HPDE6-E6E7 (cell line): ENCODE results near the gene DHRS2.

Experiments used
- DNase-seq: peaks from one replicate; pipeline ENCODE4 v3.0.0; 2011; ENCODE audit warnings: missing footprints; ENCODE audit errors: extremely low spot score

Gene DHRS2

GRCh38 chr14:23612802-23613201 lies 23.4 kb upstream of the DHRS2 start:
- DNase-seq, result no peak

DNA sequence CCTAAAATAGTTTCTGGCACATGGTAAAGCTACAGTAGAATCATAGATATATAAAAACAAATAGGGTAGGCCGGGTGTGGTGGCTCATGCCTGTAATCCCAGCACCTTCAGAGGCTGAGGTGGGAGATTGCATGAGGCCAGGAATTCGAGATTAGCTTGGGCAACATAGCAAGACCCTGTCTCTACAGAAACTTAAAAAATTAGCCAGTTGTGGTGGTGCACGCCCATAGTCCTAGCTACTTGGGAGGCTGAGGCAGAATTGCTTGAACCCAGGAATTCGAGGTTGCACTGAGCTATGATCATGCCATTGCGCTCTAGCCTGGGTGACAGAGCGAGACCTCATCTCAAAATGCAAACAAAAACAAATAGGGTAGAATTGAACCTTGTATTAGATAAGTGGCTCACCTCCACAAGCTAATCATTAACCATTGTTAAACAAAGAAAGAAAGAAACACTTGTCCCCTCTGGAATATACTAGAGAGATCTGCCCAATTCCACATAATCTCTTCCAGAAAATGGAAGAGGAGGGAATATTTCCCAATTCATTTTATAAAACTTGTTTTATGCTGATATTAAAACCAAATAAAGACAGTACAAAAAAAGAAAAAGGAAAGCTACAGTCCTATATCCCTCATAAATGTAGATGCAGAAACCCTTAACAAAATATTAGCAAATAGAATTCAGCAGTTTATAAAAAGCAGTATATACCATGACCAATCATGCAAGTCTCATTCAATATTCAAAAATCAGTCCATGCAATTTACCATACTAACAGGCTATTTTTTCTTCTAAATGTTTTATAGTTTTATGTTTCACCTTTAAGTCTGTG lies 22.7 kb upstream of the DHRS2 start:
- DNase-seq, result no peak

DNA sequence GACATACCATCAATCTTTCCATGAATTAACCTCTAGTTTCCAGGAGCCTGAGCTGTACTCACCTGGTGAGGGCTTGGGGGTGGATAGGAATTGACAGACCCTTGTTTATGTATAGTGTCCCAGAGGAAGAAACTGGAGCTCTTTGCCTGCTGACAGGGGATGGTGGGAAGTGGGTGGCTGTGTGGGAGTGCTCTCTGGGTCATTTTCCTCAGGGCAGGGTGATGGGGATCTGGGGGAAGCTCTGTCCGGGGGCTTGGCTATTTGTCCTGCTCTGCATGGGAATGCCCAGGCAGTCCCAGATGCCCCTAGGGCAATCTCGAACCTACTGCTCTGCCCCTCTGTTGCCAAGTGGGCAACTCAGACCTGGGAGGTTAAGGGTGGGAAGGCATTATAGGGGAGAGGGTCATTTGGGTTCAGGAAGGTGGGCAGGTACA lies 21.8 kb upstream of the DHRS2 start:
- no peak for DNase-seq

DNA sequence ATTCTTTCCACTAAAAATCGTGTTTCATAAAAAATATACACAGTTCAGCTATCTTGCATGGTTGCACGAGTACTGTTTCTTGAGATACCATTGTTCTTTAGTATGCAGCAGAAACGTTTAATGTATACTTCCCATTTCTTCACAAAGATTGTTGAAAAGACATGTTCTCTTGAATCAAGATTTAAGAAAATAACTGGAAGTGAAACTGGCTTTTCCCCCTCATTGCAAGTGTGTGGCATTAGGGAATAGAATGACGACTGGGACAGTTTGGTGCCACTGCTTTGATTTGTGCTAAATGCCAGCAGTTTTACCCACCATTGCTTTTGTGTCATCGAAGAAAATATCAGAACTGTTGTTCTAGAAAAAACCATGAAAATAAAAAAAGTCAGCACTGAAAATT lies 20.3 kb upstream of the DHRS2 start:
- DNase-seq, result no peak

GRCh38 chr14:23617539-23617938 lies 18.6 kb upstream of the DHRS2 start:
- no peak for DNase-seq

DNA sequence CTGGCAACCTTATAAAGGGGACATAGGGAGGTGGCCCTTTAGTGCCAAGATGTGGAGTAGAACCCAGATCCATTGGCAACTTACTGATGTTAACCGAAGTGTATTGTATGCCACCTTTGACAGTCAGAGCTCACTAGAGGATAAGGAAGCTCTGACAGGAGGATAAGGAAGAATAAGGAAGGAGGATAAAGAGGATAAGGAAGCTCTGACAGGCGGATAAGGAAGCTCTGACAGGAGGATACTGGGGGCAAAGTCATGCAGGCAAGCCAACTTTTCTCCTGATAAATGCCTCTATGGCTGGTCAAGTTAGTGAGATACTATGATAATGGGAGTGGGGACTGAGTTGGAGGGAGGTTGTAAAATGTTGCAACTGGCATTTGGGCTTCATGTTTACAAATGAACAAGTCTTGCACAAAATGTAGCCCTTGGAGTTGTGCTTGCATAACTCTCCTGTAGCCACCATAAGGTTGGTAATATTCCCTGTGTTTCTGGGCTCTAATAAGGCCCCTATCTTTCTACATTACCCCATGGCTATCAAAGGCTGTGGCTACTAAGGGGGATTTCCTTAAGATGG lies 17.7 kb upstream of the DHRS2 start:
- no peak for DNase-seq

DNA sequence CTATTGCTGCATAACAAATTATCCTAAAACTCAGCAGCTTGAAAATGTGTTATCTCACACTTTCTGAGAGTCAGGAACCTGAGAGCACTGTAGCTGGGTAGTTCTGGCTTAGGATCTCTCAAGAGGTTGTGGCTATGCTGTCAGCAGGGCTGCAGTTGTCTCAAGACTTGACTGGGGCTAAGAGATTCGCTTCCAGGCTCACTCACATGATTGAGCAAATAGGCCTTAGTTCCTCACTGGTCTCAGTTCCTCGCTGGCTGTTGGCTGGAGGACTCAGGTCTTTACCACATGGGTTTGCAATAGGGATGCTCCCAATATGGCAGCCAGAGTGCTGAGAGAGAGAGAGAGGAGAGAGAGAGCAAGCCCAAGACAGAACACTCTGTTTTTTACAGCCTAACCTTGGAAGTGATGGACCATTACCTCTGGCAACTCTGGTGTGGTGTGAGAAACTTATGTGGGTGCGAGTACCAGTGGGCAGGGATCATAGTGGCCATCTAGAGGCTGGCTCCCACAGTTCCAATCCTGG lies 15.9 kb upstream of the DHRS2 start:
- no peak for DNase-seq

DNA sequence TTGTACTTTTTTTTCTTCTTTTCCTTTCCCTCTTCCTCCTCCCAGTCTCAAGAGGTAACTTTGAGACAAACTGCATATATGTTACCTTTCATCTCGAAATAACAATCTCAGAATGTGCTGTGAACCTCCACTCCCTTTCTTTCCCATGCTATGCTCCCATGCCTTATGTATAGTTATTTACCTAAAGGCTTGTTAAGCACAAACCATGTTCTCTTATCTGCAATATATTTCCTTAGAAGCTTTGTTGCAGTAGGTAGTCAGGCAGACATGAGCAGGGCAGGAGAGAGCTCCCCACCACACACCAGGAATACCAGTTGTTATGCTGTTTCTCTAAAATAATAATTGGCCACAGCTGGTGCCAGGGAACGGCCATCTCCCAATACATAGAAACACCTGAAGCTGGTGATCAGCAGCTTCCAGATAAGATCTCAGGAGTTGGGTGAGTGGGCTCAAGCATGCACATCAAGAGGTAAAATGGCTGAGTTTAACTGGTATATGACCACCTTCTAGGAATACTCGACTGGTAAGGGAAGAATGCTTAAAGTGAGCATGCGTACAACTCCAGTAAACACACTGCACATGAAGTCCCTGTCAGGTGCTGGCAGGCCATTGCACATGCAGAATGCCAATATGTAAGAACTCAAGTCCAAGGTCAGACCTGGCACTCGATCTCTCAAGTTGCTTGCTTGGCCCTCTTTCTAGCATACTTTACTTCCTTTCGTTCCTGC lies 14.8 kb upstream of the DHRS2 start:
- DNase-seq, result no peak

GRCh38 chr14:23621932-23622730 lies 14.0 kb upstream of the DHRS2 start:
- DNase-seq, result no peak

DNA sequence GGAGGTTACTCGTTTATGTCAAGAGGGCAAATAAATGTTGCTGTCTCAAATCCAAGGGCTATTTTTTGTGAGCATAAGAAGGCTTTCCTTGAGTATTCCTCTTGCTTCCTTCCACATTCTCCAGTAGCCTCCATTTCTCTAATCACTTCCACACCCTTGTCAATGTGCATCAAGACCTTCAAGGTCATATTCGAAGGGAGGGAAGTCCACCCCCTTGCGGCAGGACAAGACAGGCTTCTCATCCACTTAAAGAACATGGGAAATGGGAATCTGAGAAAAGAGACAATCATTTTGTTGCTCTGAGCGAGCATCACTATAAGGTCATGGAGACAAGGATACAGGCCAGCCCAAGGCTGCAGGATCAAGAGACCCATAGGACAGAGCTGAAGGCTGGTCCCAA lies 13.2 kb upstream of the DHRS2 start:
- DNase-seq, result no peak

DNA sequence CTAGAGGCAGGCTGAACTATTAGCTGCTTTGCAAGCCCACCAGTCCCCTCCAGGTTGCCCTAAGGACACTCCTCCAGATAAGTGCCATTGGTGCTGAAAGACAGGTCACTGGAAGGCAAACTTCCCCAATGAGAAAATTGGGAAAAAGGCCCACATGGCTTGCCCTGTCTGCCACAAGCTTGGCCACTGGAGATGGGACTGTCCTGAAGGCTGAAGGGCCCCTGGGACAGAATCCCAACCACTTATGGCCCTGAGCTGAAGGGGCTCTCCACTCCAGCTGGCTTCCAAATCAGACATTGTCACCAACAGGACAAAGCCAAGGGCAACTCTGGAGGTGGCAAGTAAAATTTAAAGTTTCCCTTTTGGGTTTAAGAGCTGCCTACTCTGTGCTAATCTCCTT lies 12.2 kb upstream of the DHRS2 start:
- no peak for DNase-seq

GRCh38 chr14:23624830-23625404 lies 11.2 kb upstream of the DHRS2 start:
- DNase-seq, result no peak

DNA sequence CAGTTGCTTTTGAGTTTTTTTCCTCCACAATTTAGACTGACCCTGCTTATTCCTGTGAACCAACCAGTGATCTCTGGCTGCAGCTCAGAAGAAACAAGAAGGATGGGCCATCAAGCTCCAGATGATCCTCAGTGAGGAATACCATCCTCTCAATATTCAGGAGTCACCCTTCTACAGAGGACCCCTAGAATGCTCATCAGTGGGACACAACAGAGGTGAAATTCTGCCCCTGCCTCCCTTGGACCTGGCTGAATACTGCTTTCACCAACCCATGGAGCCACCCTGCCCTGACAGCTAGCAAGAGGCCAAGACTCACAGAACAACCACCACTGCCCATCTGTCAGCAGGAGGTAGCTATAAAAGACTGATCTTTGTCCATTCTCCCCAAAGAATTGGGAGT lies 9.2 kb upstream of the DHRS2 start:
- no peak for DNase-seq

GRCh38 chr14:23627961-23628360 lies 8.2 kb upstream of the DHRS2 start:
- no peak for DNase-seq

DNA sequence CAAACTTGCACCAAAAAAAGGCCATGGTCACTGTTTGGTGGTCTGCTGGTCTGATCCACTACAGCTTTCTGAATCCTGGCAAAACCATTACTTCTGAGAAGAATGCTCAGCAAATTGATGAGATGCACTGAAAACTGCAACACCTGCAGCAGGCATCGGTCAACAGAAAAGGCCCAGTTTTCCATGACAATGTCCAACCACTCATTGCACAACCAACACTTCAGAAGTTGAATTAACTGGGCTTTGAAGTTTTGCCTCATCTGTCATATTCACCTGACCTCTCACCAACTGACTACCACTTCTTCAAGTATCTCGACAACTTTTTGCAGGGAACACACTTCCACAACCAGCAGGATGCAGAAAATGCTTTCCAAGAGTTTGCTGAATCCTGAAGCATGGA lies 7.0 kb upstream of the DHRS2 start:
- no peak for DNase-seq

DNA sequence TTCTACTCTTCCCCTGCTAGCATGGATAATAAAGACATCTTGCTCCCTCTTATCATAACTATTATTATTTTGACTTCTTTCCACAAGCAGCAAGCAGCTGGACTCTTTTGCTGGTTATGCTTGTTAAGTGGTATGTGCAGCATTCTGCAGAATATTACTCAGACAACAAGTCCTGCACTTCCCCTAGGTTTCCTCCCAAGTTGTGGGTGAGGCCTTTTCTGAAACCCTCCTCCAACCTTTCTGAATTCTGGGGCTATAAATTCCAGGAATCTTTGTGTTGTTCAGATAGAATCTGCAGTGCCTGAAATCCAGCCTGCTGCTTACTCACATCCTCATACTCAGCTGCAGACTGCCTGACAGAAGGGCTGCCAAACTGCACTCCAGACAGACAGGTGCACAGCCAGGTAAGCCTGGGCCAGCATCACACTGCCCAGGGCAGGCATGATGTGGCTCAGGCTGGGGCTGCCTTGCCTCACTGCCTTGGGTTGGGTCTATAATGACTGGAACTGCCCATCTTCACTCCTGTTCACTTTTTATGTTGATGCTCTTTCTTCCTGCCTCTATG lies 6.2 kb upstream of the DHRS2 start:
- no peak for DNase-seq

DNA sequence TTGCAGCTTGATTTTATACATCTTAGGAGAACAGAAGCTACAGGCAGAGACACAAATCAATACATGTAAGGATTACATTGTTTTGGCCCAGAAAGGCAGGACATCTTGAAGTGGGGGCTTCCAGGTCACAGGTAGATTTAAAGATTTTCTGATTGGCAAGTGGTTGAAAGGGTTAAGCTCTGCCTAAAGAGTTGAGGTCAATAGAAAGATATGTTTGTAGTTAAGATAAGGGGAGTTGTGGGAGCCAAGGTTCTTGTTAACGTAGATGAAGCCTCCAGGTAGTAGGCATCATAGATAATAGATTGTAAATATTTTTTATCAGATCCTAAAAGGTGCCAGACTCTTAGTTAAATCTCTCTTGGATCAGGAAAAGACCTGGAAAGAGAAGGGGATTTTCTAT lies 5.5 kb upstream of the DHRS2 start:
- no peak for DNase-seq

DNA sequence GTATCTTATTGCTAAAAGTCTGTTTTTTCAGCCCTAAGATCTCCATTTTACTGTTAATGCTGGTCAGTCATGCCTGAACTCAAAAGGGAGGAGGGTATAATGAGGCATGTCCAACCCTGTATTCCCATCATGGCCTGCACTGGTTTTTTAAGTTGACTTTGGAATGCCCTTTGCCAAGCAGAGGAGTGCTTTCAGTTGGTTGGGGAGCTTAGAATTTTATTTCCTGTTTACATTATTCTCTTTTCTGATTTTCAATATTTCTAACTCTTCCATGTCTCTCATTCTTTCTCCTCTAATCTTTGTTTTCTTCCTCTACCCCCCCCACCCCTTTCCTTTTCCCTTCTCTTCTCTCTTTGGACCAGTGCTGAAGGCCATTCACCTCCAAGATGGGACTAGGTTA lies 4.9 kb upstream of the DHRS2 start:
- DNase-seq, result no peak

DNA sequence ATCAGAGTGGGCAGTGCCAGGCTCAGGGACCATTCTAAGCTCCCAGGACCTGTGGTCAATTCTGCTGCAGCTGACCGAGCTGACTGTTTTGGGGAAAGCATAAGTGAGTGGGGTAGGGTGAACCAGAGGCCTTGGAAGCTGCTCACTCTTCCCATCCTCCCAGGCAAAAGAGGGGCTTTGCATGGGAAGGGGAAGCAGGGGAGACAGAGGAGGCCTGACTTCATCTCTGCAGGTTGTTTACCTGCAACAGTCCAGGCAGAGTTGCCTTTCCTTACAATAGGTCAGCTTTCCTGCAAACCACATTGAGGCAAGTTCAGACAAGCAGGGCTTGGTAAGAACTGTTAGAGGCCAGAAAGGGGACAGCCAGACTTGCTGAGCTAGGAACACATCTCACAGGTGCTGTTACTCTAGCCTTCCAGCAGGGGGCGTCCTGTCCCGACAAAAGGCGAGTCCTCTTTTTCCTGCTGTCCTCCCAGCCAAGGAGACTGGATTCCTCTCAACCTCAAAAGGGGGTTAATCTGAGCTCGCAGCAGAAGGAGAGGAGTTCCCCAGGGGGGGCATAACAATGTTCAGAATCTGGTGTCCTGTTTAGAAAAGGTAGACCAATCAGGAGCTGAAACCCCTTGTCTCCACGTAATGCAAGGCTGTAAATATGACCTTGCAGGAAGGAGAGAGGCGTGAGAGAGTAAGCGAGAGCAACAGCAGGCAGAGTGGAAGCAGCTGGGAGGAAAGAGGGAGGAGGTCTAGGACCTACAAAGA lies 4.3 kb upstream of the DHRS2 start:
- DNase-seq, result peak; percentile 97

- DNase-seq, result no peak
These were observed 3.6 kb upstream of the DHRS2 start for GRCh38 chr14:23632461-23633159.
